Stimulated activated CD8-positive, alpha-beta memory T cell treated with anti-CD3 and anti-CD28 coated beads, Interleukin-15, amount 100 ng/mL, for 1 hour (primary cell): ENCODE data around the gene ATAD3B.
A peak's percentile ranks its signal among the peaks of the same experiment; 100 is the strongest.
"Not testable (repeated sequence)": the region's sequence is repeated elsewhere in the genome, so short reads cannot be mapped to it uniquely, and the experiment has no call there.

Experiments used
- DNase-seq: peaks from one replicate; pipeline ENCODE4 v3.0.0-alpha.2; 2020; ENCODE audit warnings: low read depth

Gene ATAD3B

GRCh38 chr1:1471389-1472052 is at the start of gene ATAD3B:
Gene ATAD3B, plus strand, starts transcription at chr1:1471765. Its CDS starts 120 bp downstream, at chr1:1471885.
- DNase-seq = peak; percentile 83

GRCh38 chr1:1421907-1422464 is 49.6 kb upstream of the ATAD3B start:
- no peak for DNase-seq

GRCh38 chr1:1422465-1423244 is 48.9 kb upstream of the ATAD3B start:
- DNase-seq = no peak

GRCh38 chr1:1423245-1423597 is 48.3 kb upstream of the ATAD3B start:
- no peak for DNase-seq

GRCh38 chr1:1424707-1425106 is 46.9 kb upstream of the ATAD3B start:
- no peak for DNase-seq

- DNase-seq = no peak
Measured at GRCh38 chr1:1425426-1425752, 46.2 kb upstream of the ATAD3B start.

GRCh38 chr1:1425753-1426495 is 45.6 kb upstream of the ATAD3B start:
- no peak for DNase-seq

- no peak for DNase-seq
Measured at GRCh38 chr1:1426496-1427105, 45.0 kb upstream of the ATAD3B start.

- DNase-seq = no peak
Measured at GRCh38 chr1:1427106-1427819, 44.3 kb upstream of the ATAD3B start.

- no peak for DNase-seq
Measured at GRCh38 chr1:1427820-1428148, 43.8 kb upstream of the ATAD3B start.

GRCh38 chr1:1428174-1428573 is 43.4 kb upstream of the ATAD3B start:
- no peak for DNase-seq

GRCh38 chr1:1428967-1429366 is 42.6 kb upstream of the ATAD3B start:
- DNase-seq = not testable (repeated sequence)

- no peak for DNase-seq
Measured at GRCh38 chr1:1429671-1430073, 41.9 kb upstream of the ATAD3B start.

- DNase-seq = no peak
Measured at GRCh38 chr1:1430114-1430982, 41.2 kb upstream of the ATAD3B start.

GRCh38 chr1:1430992-1431844 is 40.3 kb upstream of the ATAD3B start:
- no peak for DNase-seq

- DNase-seq = no peak
Measured at GRCh38 chr1:1431845-1432273, 39.7 kb upstream of the ATAD3B start.

GRCh38 chr1:1432274-1432950 is 39.2 kb upstream of the ATAD3B start:
- no peak for DNase-seq

GRCh38 chr1:1432951-1433803 is 38.4 kb upstream of the ATAD3B start:
- no peak for DNase-seq
